PC-9 (cell line): Measurements from ENCODE around the gene C3orf20. TPM values are rescaled to one million over a fixed set of nuclear protein-coding genes. Genes with fewer than 3 reads are reported as not detected.

Experiments
- BruUV-seq: library from RNA; stranded (reverse); fragments of 400-500 nt; replicated peaks from 2 replicates; lab custom pipeline; 2021; lab: Mats Ljungman, UMichigan
- CTCF ChIA-PET: fragments of 300-600 bp; sonication (Branson Sonifier 250); formaldehyde crosslinking; loops from one replicate; lab custom pipeline; 2022; ENCODE audit warnings: antibody characterized with exemption; lab: Charles Lee
- POLR2A ChIA-PET: fragments of 300-600 bp; sonication (Branson Sonifier 250); formaldehyde crosslinking; loops from one replicate; lab custom pipeline; 2022; ENCODE audit warnings: antibody characterized with exemption; ENCODE audit not compliant: unreplicated experiment; lab: Charles Lee
- DNase-seq, 2 experiments: peaks; one replicate each; pipeline versions ENCODE4 v3.0.0 to v3.0.0-alpha.2; 2015 to 2022; ENCODE audit warnings: mixed read lengths in 1 of 2
- H2AFZ ChIP-seq: fragments of 200-600 bp; sonication (generic); 2 replicates; pipeline ENCODE4 v1.8.1; 2017; ENCODE audit warnings: antibody characterized with exemption
- H3F3A ChIP-seq: fragments of 200-600 bp; sonication (generic); 2 replicates; pipeline ENCODE4 v1.8.1; 2017; ENCODE audit warnings: antibody characterized with exemption, mild to moderate bottlenecking, low read depth; ENCODE audit not compliant: insufficient read depth
- H3K27ac ChIP-seq: fragments of 200-600 bp; sonication (generic); 2 replicates; pipeline ENCODE4 v1.6.1; 2016; ENCODE audit warnings: mixed run types
- H3K27me3 ChIP-seq: fragments of 200-600 bp; sonication (generic); 2 replicates; pipeline ENCODE4 v1.6.1; 2016; ENCODE audit warnings: low read depth, mixed run types; ENCODE audit not compliant: insufficient read depth
- H3K36me3 ChIP-seq: fragments of 200-600 bp; sonication (generic); 2 replicates; pipeline ENCODE4 v1.6.1; 2016; ENCODE audit warnings: low read depth, mixed run types
- H3K4me1 ChIP-seq: fragments of 200-600 bp; sonication (generic); replicated peaks from 2 replicates; pipeline ENCODE4 v1.6.1; 2016; ENCODE audit warnings: mixed run types; ENCODE audit not compliant: insufficient read depth
- H3K4me2 ChIP-seq: fragments of 200-600 bp; sonication (generic); 2 replicates; pipeline ENCODE4 v1.6.1; 2017; ENCODE audit warnings: mixed run types
- H3K4me3 ChIP-seq: fragments of 200-600 bp; sonication (generic); 2 replicates; pipeline ENCODE4 v1.6.1; 2016; ENCODE audit warnings: mixed run types
- H3K79me2 ChIP-seq: fragments of 200-600 bp; sonication (generic); 2 replicates; pipeline ENCODE4 v1.6.1; 2017; ENCODE audit warnings: low read depth, mixed run types
- H3K9me2 ChIP-seq: fragments of 200-600 bp; sonication (generic); 2 replicates; pipeline ENCODE4 v1.8.1; 2017; ENCODE audit warnings: mild to moderate bottlenecking; ENCODE audit not compliant: insufficient read depth
- H3K9me3 ChIP-seq: fragments of 200-600 bp; sonication (generic); 2 replicates; pipeline ENCODE4 v1.8.1; 2016; ENCODE audit warnings: low read depth; ENCODE audit not compliant: insufficient read depth
- H4K20me1 ChIP-seq: fragments of 200-600 bp; sonication (generic); 2 replicates; pipeline ENCODE4 v1.8.1; 2017; ENCODE audit not compliant: insufficient read depth
- EZH2 ChIP-seq: fragments of 200-600 bp; sonication (generic); IDR thresholded peaks from 2 replicates; pipeline ENCODE4 v1.8.0; 2017; ENCODE audit warnings: antibody characterized with exemption, low read depth
- intact Hi-C: fragments of 100-400 bp; cut with micrococcal nuclease; formaldehyde crosslinking; loops from one replicate; pipeline ENCODE4 v1.10.0; 2022; ENCODE audit not compliant: unreplicated experiment
- total RNA-seq: library from RNA; stranded (reverse); gene quantifications from 2 replicates; pipeline ENCODE4 v1.2.3, GENCODE V29; 2021
- TF ChIP-seq, protein P1 (sequence below): fragments of 200-600 bp; sonication (generic); conservative IDR thresholded peaks from 2 replicates; pipeline ENCODE4 v1.6.1; 2017; ENCODE audit warnings: mixed run types, antibody characterized with exemption, mild to moderate bottlenecking, moderate library complexity

Gene C3orf20
- total RNA-seq, 1 experiment from 2014 or later, result not detected

DNA sequence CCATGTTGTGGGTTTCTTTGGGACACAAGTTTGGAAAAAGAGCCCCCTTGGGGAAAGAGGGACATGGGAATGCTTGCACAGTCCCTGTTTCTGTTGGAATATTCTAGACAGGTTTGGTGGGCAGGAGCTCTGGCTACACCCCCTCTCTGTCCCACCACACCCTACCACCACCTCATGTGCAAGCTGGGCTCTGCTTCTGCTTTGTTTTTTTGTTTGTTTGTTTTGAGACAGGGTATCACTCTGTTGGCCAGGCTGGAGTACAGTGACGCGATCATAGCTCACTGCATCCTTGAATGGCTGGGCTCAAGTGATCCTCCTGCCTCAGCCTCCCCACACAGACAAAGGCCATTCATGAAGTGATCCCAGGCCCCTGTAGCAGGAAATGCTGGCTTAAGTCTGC is 86.9 kb downstream of the C3orf20 start:
- no peak overlapping the region for H2AFZ ChIP-seq
- no peaks in the 10 kb centered on the region for H3K9me2 ChIP-seq
- no TSS peak for BruUV-seq
- no peak overlapping the region for H3K27ac ChIP-seq
- CTCF ChIA-PET, result no interaction called here
- DNase-seq, result no peak
- H3K27me3 ChIP-seq, result peaks cover under 1% of the 10 kb centered on the region
- no peak overlapping the region for H3K4me3 ChIP-seq
- H3K79me2 ChIP-seq, result no peaks in the 10 kb centered on the region
- no peak for TF ChIP-seq EZH2
- TF ChIP-seq, protein P1, sequence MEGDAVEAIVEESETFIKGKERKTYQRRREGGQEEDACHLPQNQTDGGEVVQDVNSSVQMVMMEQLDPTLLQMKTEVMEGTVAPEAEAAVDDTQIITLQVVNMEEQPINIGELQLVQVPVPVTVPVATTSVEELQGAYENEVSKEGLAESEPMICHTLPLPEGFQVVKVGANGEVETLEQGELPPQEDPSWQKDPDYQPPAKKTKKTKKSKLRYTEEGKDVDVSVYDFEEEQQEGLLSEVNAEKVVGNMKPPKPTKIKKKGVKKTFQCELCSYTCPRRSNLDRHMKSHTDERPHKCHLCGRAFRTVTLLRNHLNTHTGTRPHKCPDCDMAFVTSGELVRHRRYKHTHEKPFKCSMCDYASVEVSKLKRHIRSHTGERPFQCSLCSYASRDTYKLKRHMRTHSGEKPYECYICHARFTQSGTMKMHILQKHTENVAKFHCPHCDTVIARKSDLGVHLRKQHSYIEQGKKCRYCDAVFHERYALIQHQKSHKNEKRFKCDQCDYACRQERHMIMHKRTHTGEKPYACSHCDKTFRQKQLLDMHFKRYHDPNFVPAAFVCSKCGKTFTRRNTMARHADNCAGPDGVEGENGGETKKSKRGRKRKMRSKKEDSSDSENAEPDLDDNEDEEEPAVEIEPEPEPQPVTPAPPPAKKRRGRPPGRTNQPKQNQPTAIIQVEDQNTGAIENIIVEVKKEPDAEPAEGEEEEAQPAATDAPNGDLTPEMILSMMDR, result no peak
- H3K4me1 ChIP-seq, result no peaks in the 10 kb centered on the region
- POLR2A ChIA-PET, result no interaction called here
- no peaks in the 10 kb centered on the region for H4K20me1 ChIP-seq
- H3K4me2 ChIP-seq, result no peak overlapping the region
- H3K9me3 ChIP-seq, result no peaks in the 10 kb centered on the region
- no peaks in the 10 kb centered on the region for H3F3A ChIP-seq
- no peaks in the 10 kb centered on the region for H3K36me3 ChIP-seq
- intact Hi-C loops, result no loop called here

DNA sequence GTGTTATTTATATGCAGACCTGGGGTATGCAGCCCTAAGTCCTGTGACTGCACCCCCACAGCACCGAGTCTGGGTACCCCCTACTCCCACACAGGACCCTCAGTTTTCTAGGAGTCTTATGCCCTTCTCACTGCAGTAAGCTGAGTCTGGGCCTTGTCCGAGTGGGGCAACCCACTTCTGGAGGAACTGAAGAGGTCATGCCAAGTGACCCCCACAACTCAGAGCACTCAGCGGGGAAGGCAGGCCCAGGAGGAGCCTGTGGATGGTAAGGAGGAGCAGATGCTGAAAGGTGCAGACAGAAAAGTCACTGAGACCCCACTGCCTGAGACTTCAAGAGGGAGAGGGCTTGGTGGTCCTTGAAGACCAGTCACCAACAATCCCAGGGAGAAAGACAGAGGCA is 87.8 kb downstream of the C3orf20 start:
- Histone ChIP-seq H3K4me1 (no peaks in the 10 kb centered on the region), H3K27me3 (no peaks in the 10 kb centered on the region; the same call in 1 of the 2 replicates), H4K20me1 (no peaks in the 10 kb centered on the region), H3F3A (no peaks in the 10 kb centered on the region), H3K4me3 (no peak overlapping the region), H3K4me2 (no peak overlapping the region), H3K79me2 (no peaks in the 10 kb centered on the region), H3K9me2 (no peaks in the 10 kb centered on the region), H3K27ac (no peak overlapping the region), H3K9me3 (no peaks in the 10 kb centered on the region), H2AFZ (no peak overlapping the region), H3K36me3 (no peaks in the 10 kb centered on the region)
- no peak for TF ChIP-seq EZH2
- TF ChIP-seq, protein P1, result no peak
- ChIA-PET CTCF (no interaction called here), POLR2A (no interaction called here)
- intact Hi-C loops, result no loop called here
- BruUV-seq, result no TSS peak
- DNase-seq, result no peak

DNA sequence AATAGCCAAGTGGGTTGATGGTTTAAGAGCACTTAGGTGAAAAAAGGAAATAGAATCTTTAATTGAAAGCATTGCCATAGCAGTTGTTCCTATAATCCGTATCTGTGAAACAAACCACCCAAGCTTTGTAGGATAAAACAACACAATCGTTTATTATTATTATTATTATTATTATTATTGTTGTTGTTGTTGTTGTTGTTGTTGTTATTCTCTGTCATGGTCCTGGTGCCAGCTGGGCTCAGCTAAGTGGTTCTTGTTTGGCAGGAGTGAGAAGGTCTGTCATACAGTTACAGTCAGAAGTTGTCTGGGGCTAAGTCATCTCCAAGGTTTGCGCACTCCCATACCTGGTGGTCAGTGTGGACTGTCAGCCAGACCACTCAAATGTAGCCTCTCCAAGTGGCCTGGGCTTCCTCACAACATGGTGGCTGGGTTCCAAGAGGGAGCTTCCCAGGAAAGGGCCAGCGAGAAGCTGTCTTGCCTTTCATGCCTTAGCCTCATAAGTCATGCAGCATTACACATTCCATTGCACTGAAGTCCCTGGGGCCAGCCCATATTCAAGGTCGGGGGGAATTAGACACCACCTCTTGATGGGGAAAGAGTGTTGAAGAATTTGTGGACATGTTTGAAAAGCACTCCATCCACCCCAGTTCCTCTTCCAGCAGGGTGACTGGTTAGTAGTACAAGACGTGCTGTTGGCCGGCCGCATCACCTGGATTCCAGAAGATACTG is 89.6 kb downstream of the C3orf20 start:
- intact Hi-C loops, result no loop called here
- no peaks in the 10 kb centered on the region for H3K9me3 ChIP-seq
- no peaks in the 10 kb centered on the region for H3K9me2 ChIP-seq
- H3K79me2 ChIP-seq, result no peaks in the 10 kb centered on the region
- no peaks in the 10 kb centered on the region for H4K20me1 ChIP-seq
- CTCF ChIA-PET, result no interaction called here
- TF ChIP-seq, protein P1, result no peak
- TF ChIP-seq EZH2, result no peak
- no TSS peak for BruUV-seq
- H3K4me2 ChIP-seq, result no peak overlapping the region
- H3F3A ChIP-seq, result no peaks in the 10 kb centered on the region
- DNase-seq, result no peak
- no peak overlapping the region for H3K4me3 ChIP-seq
- H3K27me3 ChIP-seq, result no peaks in the 10 kb centered on the region; the same call in 1 of the 2 replicates
- H3K4me1 ChIP-seq, result no peaks in the 10 kb centered on the region
- H3K27ac ChIP-seq, result no peak overlapping the region
- no peak overlapping the region for H2AFZ ChIP-seq
- no peaks in the 10 kb centered on the region for H3K36me3 ChIP-seq
- POLR2A ChIA-PET, result no interaction called here
